Measurements from ENCODE around the gene DENND1B.
A peak's percentile ranks its signal among the peaks of the same experiment; 100 is the strongest.
"Not testable (repeated sequence)": the region's sequence is repeated elsewhere in the genome, so short reads cannot be mapped to it uniquely, and the experiment has no call there.

Gene DENND1B

DNA sequence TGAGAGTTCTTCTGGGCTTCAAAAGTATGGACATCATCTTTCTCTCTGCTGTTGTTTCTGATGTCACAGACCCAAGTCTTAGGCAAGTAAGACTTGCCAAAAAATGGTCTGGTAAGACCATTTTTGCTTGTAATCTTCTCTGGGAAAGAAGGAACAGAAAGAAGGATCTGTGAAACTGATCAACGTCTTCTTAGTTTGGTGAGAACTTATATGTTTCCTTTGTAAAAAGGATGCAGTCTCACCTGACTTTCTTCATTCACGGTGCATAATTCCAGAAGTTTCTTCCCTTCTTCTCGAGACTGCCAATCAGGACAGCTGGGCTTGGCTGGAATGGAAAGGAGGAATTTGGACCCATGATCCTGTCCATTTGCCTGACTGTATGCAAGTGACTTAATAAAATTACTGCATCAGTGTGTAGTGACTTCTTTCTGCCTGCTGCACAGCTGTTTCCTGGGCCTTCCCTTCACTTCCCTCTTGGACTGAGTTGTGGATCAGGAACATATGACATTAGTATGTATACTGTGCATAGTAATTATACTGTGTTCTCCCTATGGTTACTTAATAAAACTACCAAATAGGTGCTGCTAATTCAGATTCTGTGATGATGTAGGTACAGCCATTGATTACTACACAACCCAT is 7.6 kb upstream of the DENND1B start:
- no peak for DNase-seq

DNA sequence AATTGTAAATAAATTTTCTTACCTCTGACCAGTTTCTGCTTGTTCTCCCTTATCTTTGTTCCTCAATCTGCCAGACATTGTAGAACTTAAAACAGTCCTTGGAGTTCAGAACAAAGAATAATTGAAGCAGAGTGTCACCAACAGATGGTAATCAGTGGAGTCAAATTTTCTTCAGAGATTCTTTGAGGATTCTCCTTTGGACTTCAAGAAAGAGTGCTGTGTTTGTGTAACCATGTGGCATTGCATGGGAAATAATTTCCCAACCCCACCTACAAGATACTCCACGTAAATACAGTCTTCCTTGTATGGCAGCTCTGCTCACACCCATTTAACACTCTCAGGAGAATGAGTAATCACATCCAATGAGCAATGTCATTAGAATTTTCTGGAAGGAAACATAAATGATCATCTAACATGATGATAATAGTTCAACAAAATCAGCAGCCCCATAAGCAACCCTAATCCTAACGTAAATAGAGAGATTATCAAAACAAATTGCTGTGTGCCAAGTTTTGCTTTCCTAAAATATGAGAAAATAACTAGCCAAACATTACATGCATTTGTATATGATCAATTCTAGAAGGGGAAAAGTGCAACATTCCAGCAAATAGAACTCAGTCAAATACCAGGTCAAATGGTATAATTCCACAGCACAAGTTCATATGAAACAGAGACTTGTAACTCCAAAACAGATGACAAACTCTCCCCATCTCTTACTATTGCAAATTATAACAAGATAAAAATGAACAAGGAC is 6.9 kb upstream of the DENND1B start:
- no peak for DNase-seq

DNA sequence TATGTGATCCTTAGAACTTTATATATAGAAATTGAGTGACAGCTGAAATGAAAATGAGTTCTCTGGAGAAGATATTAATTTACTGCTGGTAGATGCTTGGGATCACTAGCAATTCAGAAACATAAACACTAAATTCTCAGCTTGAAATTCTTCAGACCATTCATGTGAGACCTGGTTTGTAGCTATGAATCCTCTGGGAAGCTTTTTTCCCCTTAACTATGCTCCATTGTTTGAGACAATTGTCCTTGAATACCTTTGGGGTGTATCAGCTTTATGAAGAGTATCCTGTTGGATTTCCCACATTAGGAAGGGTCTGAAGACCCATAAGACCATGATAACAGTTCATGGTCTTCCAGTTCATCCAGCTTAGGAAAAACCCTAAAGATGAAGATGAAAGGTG is 4.6 kb upstream of the DENND1B start:
- no peak for DNase-seq

DNA sequence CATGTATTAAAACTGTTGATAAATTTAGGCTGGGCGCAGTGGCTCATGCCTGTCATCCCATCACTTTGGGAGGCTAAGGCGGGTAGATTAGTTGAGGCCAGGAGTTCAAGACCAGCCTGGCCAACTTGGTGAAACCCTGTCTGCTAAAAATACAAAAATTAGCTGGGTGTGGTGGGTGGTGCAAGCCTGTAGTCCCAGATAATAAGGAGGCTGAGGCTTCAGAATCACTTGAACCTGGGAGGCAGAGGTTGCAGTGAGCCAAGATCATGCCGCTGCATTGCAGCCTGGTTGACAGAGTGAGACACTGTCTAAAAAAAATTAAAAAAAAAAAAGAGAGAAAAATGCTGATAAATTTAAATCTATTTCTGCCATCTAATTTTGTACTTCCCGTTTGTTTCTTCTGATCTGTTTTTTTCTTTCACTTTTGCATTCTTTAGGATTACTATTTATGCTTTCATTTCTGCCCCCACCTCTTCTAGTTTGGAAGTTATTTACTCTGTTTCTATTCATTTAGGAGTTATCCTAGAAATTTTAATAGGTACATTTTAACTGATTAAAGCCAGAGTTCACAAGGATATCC is 3.2 kb upstream of the DENND1B start:
- DNase-seq, result no peak

GRCh38 chr1:197776351-197777105 is 1.2 kb upstream of the DENND1B start:
- DNase-seq, result no peak

DNA sequence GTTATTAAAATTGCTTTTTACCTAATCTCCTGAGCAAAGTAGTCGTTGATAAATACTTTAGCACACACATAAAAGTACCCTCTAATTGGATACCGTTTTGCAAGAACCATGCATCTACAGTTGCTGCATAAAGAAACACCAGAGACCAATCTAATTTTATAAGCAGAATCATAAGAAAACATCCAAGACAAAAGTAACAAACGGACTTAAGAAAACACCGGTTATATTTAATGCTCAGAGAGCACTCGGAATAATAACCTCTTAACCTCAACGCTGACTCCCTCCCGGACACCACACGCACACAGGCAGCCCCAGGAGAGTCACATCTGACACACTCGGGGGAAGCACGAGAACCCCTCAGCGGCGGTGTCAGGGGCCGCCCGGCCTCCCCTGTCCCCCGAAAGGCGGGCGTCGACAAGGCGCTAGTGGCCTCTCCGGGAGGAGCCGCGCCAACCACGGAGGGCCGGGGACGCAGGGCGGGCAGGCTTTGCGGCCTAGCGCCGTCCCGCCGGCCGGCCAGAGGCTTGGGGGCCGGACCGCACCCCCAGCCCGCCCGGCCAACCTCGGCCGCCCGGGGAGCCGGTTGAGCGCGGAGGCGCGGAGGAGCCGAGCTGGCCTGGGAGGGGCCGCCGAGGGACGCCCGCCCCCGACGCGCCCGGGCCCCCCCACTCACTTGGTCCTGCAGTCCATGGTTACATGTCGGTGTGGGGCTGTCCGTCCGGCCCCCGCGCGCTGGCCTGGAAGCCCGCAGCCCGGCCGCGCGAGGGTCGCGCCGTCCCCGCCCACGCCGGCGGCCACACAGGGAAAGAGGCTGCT is 606 bp downstream of the DENND1B start:
- DNase-seq, result peak in 26 of 51 donors; percentile 7 to 77 (median 49)

- DNase-seq, result no peak
Measured at GRCh38 chr1:197773856-197774255, 1.4 kb downstream of the DENND1B start.

- DNase-seq, result no peak
Measured at GRCh38 chr1:197771904-197772556, 3.2 kb downstream of the DENND1B start.

GRCh38 chr1:197771386-197771785 is 3.9 kb downstream of the DENND1B start:
- no peak for DNase-seq

DNA sequence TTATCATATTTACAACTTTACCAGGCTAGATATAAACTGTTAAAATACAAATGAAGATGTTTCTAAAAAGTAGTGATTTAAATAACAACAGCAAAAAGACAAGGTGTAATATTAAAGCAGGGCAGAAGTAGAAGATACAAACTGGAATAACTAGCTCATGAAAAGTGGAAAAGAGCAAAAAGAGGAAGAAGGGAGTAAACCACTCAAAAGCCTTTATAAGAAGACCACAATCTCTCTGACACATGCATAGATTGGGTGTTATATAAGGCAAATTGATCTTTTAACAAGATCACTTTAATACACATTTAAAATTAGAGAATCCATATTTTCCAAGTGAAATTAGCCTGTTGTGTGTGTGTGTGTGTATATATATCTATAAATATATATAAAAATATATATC is 5.0 kb downstream of the DENND1B start:
- DNase-seq, result no peak

GRCh38 chr1:197769287-197769686 is 6.0 kb downstream of the DENND1B start:
- no peak for DNase-seq

DNA sequence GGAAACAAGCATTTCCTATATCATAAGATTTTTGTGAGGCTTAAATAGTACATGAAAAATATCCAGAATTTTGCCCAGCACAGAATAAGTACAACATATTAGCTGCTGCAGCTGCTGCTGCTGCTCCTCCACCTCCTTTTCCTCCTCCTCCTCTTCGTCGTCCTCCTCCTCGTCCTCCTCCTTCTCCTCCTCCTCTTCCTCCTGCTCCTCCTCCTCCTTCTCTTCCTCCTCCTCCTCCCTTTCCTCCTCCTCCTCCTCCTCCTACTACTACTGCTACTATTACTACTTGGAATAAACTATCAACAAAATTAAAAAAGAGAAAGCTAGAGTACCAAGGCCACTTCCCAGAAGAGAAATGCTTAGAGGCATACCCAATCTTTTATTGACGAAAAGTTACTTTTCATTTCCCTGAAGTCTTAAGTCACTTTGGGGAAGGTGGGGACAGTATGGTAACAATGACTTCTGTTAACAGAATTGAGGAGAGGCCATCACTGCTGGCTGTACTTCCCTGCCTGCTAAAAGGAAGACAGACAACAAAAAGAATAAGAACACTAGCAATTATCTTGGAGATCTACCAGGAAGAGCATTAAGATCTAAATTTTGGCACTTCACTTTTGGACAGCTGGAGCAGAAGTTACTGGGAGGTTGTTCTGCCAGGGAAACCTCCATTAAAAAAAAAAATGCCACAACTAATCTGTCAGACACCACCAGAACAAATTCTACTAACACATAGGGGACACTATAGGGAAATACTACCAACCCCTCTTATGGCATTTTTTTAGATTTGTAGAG is 7.1 kb downstream of the DENND1B start:
- no peak for DNase-seq

- DNase-seq, result no peak
Measured at GRCh38 chr1:197763769-197764168, 11.5 kb downstream of the DENND1B start.

DNA sequence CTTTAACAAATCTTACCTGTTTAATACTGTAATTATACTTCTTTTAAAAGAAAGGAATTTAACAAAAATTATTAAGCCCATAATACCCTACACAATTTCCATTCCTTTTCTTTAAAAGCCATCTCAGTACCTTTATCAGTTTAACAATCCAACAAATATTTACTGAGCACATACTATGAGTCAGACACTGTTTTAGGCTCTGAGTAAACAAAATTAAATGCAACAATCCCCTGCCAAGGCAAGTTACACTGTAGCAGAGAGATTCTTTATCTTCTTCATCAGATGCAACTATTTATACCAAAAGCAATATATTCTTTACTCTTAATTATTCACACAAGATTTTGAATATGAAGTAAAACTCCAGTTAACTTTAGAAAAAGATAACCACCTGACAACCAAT is 12.0 kb downstream of the DENND1B start:
- no peak for DNase-seq

GRCh38 chr1:197761654-197762053 is 13.6 kb downstream of the DENND1B start:
- no peak for DNase-seq

DNA sequence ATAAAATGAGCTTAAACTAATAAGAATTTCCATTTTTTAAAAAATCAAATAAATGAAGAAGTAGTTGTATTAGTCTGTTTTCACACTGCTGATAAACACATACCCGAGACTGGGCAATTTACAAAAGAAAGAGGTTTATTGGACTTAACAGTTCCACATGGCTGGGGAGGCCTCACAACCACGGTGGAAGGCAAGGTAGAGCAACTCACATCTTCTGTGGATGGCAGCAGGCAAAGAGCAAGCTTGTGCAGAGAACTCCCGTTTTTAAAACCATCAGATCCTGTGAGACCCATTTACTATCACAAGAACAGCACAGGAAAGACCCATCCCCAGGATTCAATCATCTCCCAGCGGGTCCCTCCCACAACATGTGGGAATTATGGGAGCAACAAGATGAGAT is 19.7 kb downstream of the DENND1B start:
- DNase-seq, result not testable (repeated sequence)

- DNase-seq, result not testable (repeated sequence)
Measured at GRCh38 chr1:197752652-197753164, 22.6 kb downstream of the DENND1B start.

- DNase-seq, result no peak
Measured at GRCh38 chr1:197750366-197750765, 24.9 kb downstream of the DENND1B start.

DNA sequence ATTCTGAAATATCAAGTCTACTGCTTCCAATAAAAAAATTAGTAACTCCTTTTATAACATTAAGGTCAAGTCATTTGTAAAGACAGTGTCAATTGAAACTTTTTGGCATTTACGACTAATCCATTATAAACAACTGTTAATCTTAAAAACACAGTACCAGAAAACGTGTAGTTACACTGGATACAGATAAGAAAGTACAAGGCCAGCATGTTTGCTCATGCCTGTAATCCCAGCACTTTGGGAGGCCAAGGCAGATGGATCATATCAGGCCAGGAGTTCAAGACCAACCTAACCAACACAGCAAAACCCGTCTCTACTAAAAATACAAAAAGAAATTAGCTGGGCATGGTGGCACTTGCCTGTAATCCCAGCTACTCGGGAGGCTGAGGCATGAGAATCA is 29.4 kb downstream of the DENND1B start:
- DNase-seq, result no peak

GRCh38 chr1:197744979-197745378 is 30.3 kb downstream of the DENND1B start:
- no peak for DNase-seq
